K562 (cell line): ENCODE results near the gene C11orf52. TPM values are rescaled to one million over a fixed set of nuclear protein-coding genes. Genes with fewer than 3 reads are reported as not detected.
A peak's percentile ranks its signal among the peaks of the same experiment; 100 is the strongest.

ENCODE experiments used
- GTF2E2 ChIP-seq: fragments of 200-800 bp; sonication (Bioruptor generic); IDR thresholded peaks from 2 replicates; pipeline ENCODE4 v1.6.1; 2016; ENCODE audit warnings: missing genetic modification characterization, missing compliant biosample characterization
- JUND ChIP-seq, 2 experiments: IDR thresholded peaks; 2 replicates in 1 of 2; 3 replicates in 1 of 2; pipeline ENCODE4 v1.6.1; 2011; ENCODE audit warnings: borderline replicate concordance in 2 of 2, low read depth in 2 of 2, low read length in 2 of 2, improper control_type of control experiment in 1 of 2, missing biosample characterization in 1 of 2, missing genetic modification characterization in 1 of 2, missing genetic modification reagents in 1 of 2
- SMARCA4 ChIP-seq: fragments of 450-650 bp; IDR thresholded peaks from 2 replicates; pipeline ENCODE4 v1.6.1; 2016
- SMARCC2 ChIP-seq: fragments of 450-650 bp; IDR thresholded peaks from 2 replicates; pipeline ENCODE4 v1.6.1; 2017; ENCODE audit warnings: antibody characterized with exemption, moderate library complexity, mild to moderate bottlenecking, low read depth
- THRAP3 ChIP-seq: fragments of 450-650 bp; IDR thresholded peaks from 2 replicates; pipeline ENCODE4 v1.6.1; 2016; ENCODE audit warnings: mild to moderate bottlenecking, inconsistent platforms, borderline replicate concordance
- polyA plus RNA-seq, 8 experiments: library from polyadenylated mRNA; depleted of rRNA in 4 of 8; stranded (reverse) in 5 of 8; unstranded in 3 of 8; fragments of >200 nt; fragmentation: Nextera tagmentation in 2 of 8; fragmentation: Illumina TruSeq in 1 of 8; extraction: Ambion mirVana in 2 of 8; extraction: Trizol in 1 of 8; gene quantifications; 2 replicates each; pipeline versions ENCODE4 v1.2.1 to v1.2.3, GENCODE V29; 2011 to 2014; ENCODE audit warnings: inconsistent platforms in 1 of 8, missing spikeins in 1 of 8
- total RNA-seq, 7 experiments: library from RNA; depleted of rRNA in 6 of 7; stranded (reverse); fragments of >200 nt in 6 of 7; fragmentation: Illumina TruSeq in 2 of 7; extraction: Trizol in 2 of 7; gene quantifications; 2 replicates each; pipeline versions ENCODE4 v1.2.1 to v1.2.3, GENCODE V29; 2011 to 2021; ENCODE audit warnings: low replicate concordance in 1 of 7
- TF ChIP-seq, protein P1 (sequence below), 3 experiments: IDR thresholded peaks in 2 of 3; conservative IDR thresholded peaks in 1 of 3; 2 replicates each; pipeline ENCODE4 v1.5.1; 2011 to 2012; ENCODE audit warnings: low read length in 3 of 3, mild to moderate bottlenecking in 3 of 3, control low read depth in 2 of 3, improper control_type of control experiment in 1 of 3, inconsistent platforms in 1 of 3, low read depth in 1 of 3, mixed read lengths in 1 of 3, moderate library complexity in 1 of 3; ENCODE audit not compliant: insufficient read depth in 2 of 3
- TF ChIP-seq, protein P2 (sequence below): fragments of 450-650 bp; IDR thresholded peaks from 2 replicates; pipeline ENCODE4 v1.6.1; 2016; ENCODE audit warnings: low read depth, mild to moderate bottlenecking, moderate library complexity

C11orf52 gene
- total and polyA plus RNA-seq, 9 of the 15 experiments (the other 6 are each of a cell fraction or from before 2014, with no cell fraction given): 0.29 to 2.9 (median 1.0) TPM

- TF ChIP-seq, protein P1, sequence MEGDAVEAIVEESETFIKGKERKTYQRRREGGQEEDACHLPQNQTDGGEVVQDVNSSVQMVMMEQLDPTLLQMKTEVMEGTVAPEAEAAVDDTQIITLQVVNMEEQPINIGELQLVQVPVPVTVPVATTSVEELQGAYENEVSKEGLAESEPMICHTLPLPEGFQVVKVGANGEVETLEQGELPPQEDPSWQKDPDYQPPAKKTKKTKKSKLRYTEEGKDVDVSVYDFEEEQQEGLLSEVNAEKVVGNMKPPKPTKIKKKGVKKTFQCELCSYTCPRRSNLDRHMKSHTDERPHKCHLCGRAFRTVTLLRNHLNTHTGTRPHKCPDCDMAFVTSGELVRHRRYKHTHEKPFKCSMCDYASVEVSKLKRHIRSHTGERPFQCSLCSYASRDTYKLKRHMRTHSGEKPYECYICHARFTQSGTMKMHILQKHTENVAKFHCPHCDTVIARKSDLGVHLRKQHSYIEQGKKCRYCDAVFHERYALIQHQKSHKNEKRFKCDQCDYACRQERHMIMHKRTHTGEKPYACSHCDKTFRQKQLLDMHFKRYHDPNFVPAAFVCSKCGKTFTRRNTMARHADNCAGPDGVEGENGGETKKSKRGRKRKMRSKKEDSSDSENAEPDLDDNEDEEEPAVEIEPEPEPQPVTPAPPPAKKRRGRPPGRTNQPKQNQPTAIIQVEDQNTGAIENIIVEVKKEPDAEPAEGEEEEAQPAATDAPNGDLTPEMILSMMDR (IDR thresholded peaks at IDR 0.05 in 2 of 3, conservative IDR thresholded peaks at IDR 0.05 in 1 of 3; ENCODE audit: insufficient read depth in 2 of 3, low read depth in 1 of 3, low read length in 3 of 3): peak in 1 of 3 experiments; percentile 36; a peak in 2 of 6 replicates
- TF ChIP-seq, protein P2, sequence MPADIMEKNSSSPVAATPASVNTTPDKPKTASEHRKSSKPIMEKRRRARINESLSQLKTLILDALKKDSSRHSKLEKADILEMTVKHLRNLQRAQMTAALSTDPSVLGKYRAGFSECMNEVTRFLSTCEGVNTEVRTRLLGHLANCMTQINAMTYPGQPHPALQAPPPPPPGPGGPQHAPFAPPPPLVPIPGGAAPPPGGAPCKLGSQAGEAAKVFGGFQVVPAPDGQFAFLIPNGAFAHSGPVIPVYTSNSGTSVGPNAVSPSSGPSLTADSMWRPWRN: 0 out of 2 replicates have a peak, but pooled peaks have one; percentile 15
- TF ChIP-seq THRAP3 (0 out of 2 replicates have a peak, but pooled peaks have one; percentile 19), SMARCC2 (0 out of 2 replicates have a peak, but pooled peaks have one; percentile 19), JUND (IDR thresholded peaks at IDR 0.05; ENCODE audit: borderline replicate concordance, low read depth, low read length) (0 out of 2 replicates have a peak, but pooled peaks have one; percentile 4), JUND (tag; IDR thresholded peaks at IDR 0.05; ENCODE audit: borderline replicate concordance, low read depth, low read length) (no peak), SMARCA4 (no peak), GTF2E2 (no peak; the same call in 1 of the 2 replicates)
Observed at GRCh38 chr11:111878385-111878848, 40.3 kb upstream of the C11orf52 start (continued).
